HG02970 (cell line): ENCODE data around the gene PIM1.
"Not testable (repeated sequence)": the region's sequence is repeated elsewhere in the genome, so short reads cannot be mapped to it uniquely, and the experiment has no call there.

ENCODE experiments used
- ATAC-seq: cut with Tn5 transposase; IDR thresholded peaks from one replicate; pipeline ENCODE4 v1.9.1; 2021; ENCODE audit warnings: mild to moderate bottlenecking, moderate library complexity, moderate number of reproducible peaks; ENCODE audit not compliant: unreplicated experiment, low FRiP score

The PIM1 gene

DNA sequence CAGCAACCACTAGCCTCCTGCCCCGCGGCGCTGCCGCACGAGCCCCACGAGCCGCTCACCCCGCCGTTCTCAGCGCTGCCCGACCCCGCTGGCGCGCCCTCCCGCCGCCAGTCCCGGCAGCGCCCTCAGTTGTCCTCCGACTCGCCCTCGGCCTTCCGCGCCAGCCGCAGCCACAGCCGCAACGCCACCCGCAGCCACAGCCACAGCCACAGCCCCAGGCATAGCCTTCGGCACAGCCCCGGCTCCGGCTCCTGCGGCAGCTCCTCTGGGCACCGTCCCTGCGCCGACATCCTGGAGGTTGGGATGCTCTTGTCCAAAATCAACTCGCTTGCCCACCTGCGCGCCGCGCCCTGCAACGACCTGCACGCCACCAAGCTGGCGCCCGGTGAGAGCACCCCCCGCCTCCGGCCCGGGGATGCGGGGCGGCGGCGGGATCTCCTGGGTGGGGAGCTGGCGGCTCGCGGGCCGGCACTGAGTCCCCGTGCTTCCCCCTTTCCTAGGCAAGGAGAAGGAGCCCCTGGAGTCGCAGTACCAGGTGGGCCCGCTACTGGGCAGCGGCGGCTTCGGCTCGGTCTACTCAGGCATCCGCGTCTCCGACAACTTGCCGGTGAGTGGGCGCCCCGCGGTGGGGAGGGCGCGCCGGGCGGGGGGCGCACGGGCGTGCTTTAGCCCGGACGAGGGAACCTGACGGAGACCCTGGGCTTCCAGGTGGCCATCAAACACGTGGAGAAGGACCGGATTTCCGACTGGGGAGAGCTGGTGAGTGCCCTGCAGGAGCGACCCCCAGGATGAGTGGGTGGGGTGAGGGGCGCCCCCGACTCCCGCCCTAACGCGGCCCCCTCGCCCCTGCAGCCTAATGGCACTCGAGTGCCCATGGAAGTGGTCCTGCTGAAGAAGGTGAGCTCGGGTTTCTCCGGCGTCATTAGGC, 585 bp downstream of the PIM1 start:
- peak; percentile 10 for ATAC-seq

DNA sequence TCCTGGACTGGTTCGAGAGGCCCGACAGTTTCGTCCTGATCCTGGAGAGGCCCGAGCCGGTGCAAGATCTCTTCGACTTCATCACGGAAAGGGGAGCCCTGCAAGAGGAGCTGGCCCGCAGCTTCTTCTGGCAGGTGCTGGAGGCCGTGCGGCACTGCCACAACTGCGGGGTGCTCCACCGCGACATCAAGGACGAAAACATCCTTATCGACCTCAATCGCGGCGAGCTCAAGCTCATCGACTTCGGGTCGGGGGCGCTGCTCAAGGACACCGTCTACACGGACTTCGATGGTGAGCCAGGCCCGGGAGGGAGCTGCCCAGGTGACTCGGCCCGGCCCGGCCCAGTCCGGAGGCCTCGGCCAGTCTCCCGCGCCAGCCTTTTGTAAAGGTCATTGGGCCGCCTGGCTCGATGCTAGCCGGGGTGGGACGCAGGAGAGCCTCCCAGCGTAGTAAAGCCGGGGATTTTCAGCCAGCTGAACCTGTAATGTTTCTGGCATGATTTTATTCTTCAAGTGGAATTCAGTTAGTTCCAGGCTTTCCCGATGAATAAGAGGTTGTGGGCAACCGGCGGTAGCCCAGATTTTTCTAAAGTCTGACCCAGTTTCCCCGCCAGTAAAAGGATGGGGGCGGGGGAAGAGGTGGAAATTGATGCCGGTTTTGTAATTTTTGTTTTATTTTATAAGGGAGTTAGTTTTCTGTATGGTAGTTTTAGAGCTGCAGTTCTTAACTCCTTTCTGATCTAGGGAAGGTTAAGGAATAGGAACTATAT, 1.4 kb downstream of the PIM1 start:
- ATAC-seq: no peak

DNA sequence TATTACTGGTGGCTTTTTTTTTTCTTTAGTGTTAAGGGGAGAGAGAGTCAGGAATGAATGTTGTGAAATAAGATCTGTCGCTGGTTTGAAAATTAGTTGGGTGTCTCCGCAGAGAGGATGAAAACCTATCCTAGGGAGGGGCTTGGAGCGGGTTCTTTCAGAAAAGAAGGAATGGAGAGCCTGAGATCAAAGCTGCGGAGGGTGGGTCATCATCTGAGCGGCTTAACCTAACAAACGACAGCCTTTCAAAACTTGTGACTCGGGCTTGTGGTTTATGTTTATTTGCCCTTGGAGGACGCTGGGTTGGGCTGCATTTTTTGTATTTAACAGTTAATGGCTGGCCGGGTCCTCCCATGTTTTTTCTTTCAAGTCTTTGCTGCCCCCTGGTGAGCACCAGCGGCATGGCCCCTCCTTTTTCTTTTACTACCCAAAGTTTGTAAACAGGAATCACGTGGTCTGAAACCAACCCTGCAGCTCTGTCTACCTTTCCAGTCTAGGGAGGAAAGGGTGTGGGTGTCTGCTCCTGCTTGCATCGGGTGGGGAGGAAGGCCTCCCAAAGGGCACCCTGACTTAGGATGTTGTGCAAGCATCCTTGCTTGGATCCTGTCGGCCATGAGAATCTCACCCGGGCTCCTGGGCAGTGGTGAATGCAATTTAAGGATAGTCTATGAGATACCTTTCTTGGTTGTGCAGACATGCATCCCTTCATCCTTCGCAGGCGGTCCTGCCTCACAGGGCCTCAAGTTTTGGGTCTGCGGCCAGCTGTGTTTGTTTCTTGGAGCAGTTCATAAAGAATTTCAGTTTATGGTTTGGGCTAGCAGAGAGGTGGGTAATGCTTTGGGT, 2.2 kb downstream of the PIM1 start:
- no peak for ATAC-seq

DNA sequence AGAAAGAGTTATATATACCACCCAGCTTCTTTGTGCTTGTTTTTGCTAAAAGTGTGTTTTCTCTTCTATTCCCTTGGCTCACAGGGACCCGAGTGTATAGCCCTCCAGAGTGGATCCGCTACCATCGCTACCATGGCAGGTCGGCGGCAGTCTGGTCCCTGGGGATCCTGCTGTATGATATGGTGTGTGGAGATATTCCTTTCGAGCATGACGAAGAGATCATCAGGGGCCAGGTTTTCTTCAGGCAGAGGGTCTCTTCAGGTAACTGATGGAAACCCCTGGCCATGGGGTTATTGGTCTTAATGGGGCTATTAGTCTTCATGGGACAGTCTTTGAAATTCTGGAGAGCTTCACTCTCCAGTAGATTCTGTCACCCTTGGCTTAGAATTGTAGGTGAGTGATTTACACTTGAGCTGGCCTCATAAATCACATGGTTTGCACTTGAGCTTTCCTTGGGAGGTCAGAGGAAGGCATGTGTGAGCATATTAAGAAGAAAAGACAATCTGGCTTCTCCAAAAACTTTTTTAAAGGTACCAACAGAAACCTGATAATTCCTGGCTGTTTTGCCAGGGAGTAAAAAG, 3.0 kb downstream of the PIM1 start:
- ATAC-seq: no peak

DNA sequence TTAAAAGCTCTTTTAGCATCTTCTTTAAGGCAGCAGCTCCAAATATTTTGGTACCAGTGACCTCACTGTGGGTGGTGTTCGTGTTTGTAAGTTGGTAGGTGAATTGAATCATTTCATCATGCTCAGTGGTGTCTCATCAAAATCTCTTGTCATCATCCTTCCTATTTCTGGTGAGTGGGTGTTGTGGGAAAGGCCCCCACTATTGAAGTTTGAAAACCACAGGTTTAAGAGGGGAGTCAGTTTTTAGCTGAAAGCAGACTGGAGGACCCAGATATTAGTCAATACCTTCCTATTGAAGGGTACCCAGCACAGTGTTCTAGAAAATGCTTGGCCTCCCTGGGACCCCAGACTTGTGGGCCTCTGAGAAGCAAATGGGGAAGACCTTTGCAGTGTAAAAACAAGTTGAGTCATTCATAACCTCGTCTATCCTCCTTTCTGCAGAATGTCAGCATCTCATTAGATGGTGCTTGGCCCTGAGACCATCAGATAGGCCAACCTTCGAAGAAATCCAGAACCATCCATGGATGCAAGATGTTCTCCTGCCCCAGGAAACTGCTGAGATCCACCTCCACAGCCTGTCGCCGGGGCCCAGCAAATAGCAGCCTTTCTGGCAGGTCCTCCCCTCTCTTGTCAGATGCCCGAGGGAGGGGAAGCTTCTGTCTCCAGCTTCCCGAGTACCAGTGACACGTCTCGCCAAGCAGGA, 3.7 kb downstream of the PIM1 start:
- ATAC-seq: no peak

DNA sequence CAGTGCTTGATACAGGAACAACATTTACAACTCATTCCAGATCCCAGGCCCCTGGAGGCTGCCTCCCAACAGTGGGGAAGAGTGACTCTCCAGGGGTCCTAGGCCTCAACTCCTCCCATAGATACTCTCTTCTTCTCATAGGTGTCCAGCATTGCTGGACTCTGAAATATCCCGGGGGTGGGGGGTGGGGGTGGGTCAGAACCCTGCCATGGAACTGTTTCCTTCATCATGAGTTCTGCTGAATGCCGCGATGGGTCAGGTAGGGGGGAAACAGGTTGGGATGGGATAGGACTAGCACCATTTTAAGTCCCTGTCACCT, 4.2 kb downstream of the PIM1 start:
- no peak for ATAC-seq

DNA sequence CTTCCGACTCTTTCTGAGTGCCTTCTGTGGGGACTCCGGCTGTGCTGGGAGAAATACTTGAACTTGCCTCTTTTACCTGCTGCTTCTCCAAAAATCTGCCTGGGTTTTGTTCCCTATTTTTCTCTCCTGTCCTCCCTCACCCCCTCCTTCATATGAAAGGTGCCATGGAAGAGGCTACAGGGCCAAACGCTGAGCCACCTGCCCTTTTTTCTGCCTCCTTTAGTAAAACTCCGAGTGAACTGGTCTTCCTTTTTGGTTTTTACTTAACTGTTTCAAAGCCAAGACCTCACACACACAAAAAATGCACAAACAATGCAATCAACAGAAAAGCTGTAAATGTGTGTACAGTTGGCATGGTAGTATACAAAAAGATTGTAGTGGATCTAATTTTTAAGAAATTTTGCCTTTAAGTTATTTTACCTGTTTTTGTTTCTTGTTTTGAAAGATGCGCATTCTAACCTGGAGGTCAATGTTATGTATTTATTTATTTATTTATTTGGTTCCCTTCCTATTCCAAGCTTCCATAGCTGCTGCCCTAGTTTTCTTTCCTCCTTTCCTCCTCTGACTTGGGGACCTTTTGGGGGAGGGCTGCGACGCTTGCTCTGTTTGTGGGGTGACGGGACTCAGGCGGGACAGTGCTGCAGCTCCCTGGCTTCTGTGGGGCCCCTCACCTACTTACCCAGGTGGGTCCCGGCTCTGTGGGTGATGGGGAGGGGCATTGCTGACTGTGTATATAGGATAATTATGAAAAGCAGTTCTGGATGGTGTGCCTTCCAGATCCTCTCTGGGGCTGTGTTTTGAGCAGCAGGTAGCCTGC, 4.8 kb downstream of the PIM1 start:
- ATAC-seq: no peak

DNA sequence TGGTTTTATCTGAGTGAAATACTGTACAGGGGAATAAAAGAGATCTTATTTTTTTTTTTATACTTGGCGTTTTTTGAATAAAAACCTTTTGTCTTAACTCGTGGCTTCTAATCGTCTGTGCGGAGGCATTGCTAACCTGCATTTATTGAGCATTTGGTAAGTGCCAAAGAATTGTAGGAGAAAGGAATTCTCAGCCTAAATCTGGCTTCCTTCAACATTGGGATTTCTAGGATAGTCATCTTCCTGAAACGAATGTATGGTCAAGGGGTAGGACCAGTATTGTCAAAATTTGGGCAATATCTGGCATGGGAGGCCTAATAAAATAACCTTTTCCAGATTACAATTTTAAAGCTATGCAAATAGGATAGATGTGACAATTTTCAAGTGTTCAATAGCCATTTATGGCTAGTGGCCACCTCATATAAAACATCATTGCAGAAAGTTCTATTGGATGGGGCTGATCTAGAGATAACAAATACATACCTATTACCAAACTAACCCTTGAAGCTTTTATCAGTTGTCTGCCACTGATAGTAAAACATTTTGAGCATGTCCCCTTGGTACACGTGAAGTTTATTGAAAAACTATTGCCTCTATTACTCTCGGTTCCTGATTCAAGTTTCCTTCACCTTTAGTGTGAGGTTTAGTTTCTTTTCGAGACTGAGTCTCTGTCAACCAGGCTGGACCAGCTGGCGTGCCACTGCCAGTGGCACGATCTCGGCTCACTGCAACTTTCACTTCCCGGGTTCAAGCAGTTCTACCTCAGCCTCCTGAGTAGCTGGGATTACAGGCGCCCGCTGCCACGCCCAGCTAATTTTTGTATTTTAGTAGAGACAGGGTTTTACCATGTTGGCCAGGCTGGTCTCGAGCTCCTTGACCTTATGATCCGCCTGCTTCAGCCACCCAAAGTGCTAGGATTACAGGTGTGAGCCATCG, 5.6 kb downstream of the PIM1 start:
- no peak for ATAC-seq

DNA sequence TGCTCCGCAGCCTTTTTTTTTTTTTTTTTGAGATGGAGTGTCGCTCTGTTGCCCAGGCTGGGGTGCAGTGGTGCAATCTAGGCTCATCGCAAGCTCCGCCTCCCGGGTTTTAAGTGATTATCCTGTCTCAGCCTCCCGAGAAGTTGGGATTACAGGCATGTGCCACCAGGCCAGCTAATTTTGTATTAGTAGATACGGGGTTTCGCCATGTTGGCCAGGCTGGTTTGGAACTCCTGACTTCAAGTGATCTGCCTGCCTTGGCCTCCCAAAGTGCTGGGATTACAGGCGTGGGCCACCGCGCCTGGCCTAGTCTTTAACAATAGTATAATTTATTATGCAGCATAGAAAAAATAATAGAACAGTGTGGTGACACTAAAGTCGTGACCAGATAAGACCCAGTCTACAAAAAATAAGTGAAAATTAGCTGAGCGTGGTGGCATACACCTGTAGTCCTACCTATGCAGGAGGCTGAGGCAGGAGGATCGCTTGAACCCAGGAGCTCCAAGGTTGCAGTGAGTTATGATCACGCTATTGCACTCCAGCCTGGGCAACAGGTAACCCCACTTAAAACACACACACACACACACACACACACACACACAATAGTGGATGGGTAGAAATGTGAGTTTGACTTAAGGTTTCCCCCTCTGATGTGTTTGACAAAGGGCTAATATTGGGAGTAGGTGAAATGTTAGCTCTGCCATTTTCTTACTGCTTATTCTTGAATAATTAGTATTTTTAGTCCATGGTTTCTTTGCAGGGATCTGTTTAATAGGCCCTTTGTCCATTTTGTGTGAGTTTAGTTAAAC, 6.5 kb downstream of the PIM1 start:
- ATAC-seq: no peak

DNA sequence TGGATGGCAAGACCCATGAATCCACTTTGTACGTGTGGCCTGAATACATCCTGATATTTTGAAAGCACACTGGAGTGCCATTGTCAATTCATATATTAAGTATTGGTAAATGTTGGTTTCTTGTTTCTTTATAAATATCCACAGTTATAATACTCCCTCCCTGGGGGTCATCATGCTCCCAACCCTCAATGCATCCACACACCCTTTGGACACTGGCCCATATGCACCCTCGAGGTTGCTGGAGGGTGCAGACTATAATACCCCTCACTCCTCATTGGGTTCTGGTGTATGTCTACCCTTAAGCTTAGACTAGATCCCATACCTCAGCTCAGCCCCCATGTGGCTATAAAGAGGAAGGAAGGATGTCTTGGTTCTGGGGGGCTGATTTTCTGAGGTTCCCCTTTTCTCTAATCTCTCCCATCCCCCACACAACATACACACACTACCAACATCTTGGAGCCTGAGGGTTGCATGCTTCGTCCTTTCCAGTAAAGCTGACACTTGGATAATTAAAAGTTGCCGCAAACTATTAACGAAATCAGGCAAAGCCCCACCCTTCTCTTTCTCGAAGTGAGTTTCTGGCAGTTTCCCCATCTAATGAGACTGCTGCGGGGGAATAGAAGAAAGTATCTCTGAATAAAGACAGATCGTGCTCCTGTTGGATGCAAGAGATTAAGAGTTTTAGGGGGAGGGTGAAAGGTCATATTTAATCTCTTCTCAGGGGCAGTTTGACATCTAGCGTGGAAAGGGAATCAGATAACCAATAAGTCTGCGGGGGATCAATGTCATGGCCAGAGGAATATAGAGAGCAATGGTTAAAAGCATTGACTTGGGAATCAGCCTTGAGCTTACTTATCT, 7.4 kb downstream of the PIM1 start:
- ATAC-seq: no peak

DNA sequence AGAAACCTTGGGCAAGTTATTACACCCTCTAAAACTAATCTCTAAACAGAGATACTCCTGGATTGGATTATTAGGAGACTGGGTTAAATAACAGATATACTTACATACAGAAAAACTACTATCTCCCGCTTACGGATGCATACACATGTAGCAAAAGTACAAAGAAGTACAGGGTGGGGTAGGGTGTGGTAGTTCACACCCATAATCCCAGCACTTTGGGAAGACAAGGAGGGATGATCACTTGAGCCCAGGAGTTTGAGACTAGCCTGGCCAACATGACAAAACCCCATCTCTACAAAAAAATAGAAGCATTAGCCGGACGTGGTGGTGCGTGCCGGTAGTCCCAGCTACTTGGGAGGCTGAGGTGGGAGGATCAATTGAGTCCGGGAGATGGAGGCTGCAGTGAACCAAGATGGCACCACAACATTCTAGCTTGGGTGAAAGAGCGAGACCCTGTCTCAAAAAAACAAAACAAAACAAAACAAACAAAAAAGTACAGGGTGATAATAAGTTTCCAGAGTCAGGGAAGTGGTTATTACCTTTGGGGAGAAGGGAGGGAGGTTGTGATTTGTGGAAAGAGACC, 8.1 kb downstream of the PIM1 start:
- ATAC-seq: no peak

DNA sequence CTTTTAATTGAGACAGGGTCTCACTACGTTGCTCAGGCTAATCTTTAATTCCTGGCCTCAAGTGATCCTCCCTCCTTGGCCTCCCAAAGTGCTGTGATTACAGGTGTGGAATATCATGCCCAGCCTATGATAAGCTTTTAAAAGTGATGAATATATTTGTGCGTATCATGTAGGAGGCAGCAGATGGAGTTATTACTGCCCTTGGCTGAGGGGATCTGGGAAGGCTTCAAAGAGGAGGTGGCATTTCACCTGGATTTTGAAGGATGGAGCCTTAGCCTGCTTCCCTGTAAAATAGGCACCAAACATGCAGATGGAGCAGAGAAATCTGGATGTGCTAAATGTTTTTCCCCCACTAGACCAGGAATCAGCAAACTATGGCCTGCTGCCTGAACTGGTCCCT, 10.1 kb downstream of the PIM1 start:
- ATAC-seq: no peak

DNA sequence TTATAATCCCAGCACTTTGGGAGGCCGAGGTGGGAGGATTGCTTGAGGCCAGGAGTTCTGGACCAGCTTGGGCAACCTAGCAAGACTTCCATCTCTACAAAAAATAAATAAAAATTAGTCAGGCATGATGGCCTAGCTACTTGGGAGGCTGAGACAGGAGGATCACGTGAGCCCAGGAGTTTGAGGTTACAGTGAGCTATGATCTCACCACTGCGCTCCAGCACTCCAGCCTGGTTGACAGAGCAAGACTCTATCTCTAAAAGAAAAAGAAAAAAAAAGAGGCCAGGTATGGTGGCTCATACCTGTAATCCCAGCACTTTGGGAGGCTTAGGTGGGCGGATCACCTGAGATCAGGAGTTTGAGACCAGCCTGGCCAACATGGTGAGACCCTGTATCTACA, 10.7 kb downstream of the PIM1 start:
- not testable (repeated sequence) for ATAC-seq

DNA sequence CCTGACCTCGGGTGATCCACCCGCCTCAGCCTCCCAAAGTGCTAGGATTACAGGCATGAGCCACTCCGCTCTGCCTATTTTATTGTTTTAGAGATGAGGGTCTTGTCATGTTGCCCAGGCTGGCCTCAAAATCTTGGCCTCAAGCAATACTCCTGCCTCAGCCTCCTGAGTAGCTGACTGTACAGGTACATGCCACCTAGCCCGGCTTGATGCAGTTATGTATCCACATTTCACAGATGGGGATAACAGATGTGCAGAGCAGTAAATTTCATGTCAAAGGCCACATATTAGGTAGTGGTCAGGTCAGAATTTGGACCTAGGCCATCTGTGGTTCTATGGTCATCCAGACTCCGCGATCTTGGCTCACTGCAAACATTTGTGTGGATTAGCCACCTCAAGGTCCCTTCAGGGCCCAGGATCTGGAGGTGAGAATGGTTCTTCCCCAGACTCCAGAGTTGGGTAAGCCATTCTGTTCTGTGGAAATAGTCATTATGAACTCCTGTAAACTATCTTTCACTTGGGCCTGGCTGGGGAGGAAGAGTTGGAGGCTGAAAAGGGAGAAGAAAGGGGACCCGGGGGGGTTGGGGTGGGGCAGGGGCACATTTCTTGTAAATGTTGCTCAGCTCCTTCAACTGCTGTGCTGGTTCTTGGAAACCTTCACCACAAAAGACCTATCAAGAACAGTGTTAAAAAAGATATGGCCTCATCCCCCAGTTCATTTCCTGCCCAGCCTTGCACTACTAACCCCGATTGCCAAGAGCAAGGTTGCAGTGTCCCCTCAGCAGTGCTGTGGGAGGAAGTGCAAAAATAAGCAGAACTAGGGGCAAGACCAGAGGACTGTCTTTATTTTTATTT, 13.0 kb downstream of the PIM1 start:
- no peak for ATAC-seq
